GM18499 (cell line): Measurements from ENCODE around the gene PCDHA7.
"Not testable (repeated sequence)": the region's sequence is repeated elsewhere in the genome, so short reads cannot be mapped to it uniquely, and the experiment has no call there.

ENCODE experiments used
- ATAC-seq: cut with Tn5 transposase; IDR thresholded peaks from one replicate; pipeline ENCODE4 v1.9.1; 2021; ENCODE audit warnings: moderate number of reproducible peaks; ENCODE audit not compliant: insufficient read depth, unreplicated experiment

PCDHA7 gene

GRCh38 chr5:140855772-140856674 lies 22.0 kb downstream of the PCDHA7 start, which contains the start of gene PCDHA10:
Gene PCDHA10 (plus strand): TSS chr5:140855897. CDS start chr5:140856049, 152 bp downstream.
- ATAC-seq: no peak

GRCh38 chr5:140857177-140857986 lies 23.3 kb downstream of the PCDHA7 start:
- ATAC-seq: no peak

- ATAC-seq: no peak
Measured at GRCh38 chr5:140857987-140858240, 23.8 kb downstream of the PCDHA7 start.

- no peak for ATAC-seq
Measured at GRCh38 chr5:140862441-140863295, 28.6 kb downstream of the PCDHA7 start.

DNA sequence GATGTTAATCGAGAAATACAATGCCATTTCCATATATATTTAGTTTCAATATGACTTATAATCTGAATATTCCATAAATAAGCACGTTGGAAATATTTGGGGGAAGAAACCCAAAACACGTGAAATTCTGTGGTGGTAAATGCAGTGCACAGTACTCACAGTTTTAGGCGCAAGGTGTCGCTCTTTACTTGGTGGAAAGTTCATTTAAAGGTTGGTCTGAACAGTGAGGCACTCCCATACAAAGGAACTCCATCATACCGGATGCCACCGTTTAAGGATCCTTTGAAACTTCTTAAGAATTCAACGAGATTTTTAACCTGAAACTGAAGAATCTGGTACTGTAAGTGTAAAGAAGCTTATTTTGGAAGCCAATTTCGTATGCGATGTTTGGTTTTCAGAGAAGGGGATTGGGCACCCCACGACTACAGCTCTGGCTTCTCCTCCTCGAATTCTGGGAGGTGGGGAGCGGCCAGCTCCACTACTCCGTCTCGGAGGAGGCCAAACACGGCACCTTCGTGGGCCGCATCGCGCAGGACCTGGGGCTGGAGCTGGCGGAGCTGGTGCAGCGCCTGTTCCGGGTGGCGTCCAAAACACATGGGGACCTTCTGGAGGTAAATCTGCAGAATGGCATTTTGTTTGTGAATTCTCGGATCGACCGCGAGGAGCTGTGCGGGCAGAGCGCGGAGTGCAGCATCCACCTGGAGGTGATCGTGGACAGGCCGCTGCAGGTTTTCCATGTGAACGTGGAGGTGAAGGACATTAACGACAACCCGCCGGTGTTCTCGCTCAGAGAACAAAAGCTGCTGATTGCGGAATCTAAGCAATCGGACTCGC lies 34.9 kb downstream of the PCDHA7 start, which contains the start of gene PCDHA11:
PCDHA11 (plus strand) TSS at position 237 of the 834 bp plus-strand sequence; CDS start at position 384, 147 bp downstream.
- ATAC-seq: no peak

DNA sequence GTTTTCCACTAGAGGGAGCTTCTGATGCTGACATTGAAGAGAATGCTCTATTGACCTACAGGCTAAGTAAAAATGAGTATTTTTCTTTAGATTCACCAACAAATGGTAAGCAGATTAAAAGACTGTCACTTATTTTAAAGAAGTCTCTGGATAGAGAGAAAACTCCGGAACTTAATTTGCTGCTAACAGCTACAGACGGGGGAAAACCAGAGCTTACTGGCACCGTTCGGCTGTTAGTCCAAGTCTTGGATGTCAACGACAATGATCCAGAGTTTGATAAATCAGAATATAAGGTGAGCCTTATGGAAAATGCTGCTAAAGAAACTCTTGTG lies 35.5 kb downstream of the PCDHA7 start:
- no peak for ATAC-seq

DNA sequence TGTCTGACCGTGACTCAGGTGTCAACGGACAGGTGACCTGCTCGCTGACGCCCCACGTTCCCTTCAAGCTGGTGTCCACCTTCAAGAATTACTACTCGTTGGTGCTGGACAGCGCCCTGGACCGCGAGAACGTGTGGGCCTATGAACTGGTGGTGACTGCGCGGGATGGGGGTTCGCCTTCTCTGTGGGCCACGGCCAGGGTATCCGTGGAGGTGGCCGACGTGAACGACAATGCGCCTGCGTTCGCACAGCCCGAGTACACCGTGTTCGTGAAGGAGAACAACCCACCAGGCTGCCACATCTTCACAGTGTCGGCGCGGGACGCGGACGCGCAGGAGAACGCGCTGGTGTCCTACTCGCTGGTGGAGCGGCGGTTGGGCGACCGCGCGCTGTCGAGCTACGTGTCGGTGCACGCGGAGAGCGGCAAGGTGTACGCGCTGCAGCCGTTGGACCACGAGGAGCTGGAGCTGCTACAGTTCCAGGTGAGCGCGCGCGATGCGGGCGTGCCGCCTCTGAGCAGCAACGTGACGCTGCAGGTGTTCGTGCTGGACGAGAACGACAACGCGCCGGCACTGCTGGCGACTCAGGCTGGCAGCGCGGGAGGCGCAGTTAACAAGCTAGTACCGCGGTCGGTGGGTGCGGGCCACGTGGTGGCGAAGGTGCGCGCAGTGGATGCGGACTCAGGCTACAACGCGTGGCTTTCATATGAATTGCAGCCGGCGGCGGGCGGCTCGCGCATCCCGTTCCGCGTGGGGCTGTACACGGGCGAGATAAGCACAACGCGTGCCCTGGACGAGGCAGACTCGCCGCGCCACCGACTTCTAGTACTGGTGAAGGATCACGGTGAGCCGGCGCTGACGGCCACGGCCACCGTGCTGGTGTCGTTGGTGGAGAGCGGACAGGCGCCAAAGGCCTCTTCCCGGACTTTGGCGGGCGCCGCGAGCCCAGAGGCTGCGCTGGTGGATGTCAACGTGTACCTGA lies 36.4 kb downstream of the PCDHA7 start:
- ATAC-seq: no peak

DNA sequence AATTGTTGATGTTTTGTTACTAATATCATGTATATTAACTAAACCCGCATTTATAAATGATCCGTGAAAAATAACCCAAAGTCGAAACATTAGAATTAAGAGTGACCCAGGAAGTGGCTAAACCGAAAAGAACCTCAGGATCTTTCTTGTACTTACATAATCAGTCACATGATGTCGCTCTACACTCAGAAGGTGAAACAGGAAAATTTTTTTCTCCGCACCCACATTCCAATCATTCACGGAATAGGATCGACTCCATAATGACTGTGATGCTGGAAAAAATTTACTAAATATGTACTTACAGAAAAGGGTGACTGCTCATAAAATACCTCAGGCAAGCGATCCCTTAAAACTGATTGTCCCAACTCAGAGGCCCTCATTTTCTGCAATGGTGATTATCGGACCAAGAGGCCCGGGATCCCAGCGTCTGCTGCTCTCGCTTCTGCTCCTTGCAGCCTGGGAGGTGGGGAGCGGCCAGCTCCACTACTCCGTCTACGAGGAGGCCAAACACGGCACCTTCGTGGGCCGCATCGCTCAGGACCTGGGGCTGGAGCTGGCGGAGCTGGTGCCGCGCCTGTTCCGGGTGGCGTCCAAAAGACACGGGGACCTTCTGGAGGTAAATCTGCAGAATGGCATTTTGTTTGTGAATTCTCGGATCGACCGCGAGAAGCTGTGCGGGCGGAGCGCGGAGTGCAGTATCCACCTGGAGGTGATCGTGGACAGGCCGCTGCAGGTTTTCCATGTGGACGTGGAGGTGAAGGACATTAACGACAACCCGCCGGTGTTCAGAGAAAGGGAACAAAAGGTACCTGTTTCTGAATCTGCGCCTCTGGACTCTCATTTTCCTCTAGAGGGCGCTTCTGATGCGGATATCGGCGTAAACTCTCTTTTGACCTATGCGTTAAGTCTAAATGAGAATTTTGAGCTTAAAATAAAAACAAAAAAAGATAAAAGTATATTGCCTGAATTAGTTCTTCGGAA lies 41.3 kb downstream of the PCDHA7 start, which contains the start of gene PCDHA12:
PCDHA12 (plus strand) TSS at position 224 of the 981 bp plus-strand sequence; CDS start at position 389, 165 bp downstream.
- ATAC-seq: no peak

- ATAC-seq: not testable (repeated sequence)
Measured at GRCh38 chr5:140876541-140877261, 42.6 kb downstream of the PCDHA7 start.

- no peak for ATAC-seq
Measured at GRCh38 chr5:140877262-140877581, 43.2 kb downstream of the PCDHA7 start.

- ATAC-seq: no peak
Measured at GRCh38 chr5:140881889-140882590, 48.0 kb downstream of the PCDHA7 start, which contains the start of gene PCDHA13. Gene PCDHA13 (plus strand): TSS chr5:140882124. CDS start chr5:140882269, 145 bp downstream.

GRCh38 chr5:140882591-140882899 lies 48.5 kb downstream of the PCDHA7 start:
- no peak for ATAC-seq

DNA sequence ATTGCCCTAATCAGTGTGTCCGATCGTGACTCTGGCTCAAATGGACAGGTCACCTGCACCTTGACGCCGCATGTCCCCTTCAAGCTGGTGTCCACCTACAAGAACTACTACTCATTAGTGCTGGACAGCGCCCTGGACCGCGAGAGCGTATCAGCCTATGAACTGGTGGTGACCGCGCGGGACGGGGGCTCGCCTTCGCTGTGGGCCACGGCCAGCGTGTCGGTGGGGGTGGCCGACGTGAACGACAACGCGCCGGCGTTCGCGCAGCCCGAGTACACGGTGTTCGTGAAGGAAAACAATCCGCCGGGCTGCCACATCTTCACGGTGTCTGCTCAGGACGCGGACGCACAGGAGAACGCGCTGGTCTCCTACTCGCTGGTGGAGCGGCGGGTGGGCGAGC lies 49.3 kb downstream of the PCDHA7 start:
- ATAC-seq: no peak

GRCh38 chr5:140883927-140884697 lies 50.0 kb downstream of the PCDHA7 start:
- no peak for ATAC-seq
